WTC11 (cell line): ENCODE measurements around the gene PTGIS. TPM values are rescaled to one million over a fixed set of nuclear protein-coding genes. Genes with fewer than 3 reads are reported as not detected.
A peak's percentile ranks its signal among the peaks of the same experiment; 100 is the strongest.

ENCODE experiments used
- ATAC-seq: fragments of 200-7000 bp; cut with Tn5 transposase; 2 replicates; pipeline ENCODE4 v1.10.0; 2021; ENCODE audit warnings: mild to moderate bottlenecking, moderate library complexity
- CTCF ChIA-PET: fragments of 300-600 bp; sonication (Branson Sonifier 250); formaldehyde crosslinking; loops from one replicate; lab custom pipeline; 2021; ENCODE audit warnings: antibody characterized with exemption; lab: Charles Lee
- POLR2A ChIA-PET: fragments of 350-600 bp; sonication (Branson Sonifier 250); formaldehyde crosslinking; loops from one replicate; lab custom pipeline; 2021; ENCODE audit warnings: antibody characterized with exemption; lab: Charles Lee
- DNase-seq: peaks from one replicate; pipeline ENCODE4 v3.0.0; 2021; ENCODE audit warnings: low spot score
- H3K27ac Mint-ChIP-seq: 2 replicates; pipeline ENCODE4 v1.8.0; 2021; ENCODE audit warnings: mixed read lengths
- H3K27me3 Mint-ChIP-seq: 2 replicates; pipeline ENCODE4 v1.8.0; 2021; ENCODE audit warnings: low read depth, mild to moderate bottlenecking, moderate library complexity, mixed read lengths
- H3K36me3 Mint-ChIP-seq: 2 replicates; pipeline ENCODE4 v1.8.0; 2021; ENCODE audit warnings: mixed read lengths
- H3K4me1 Mint-ChIP-seq: 2 replicates; pipeline ENCODE4 v1.8.0; 2022; ENCODE audit warnings: mixed read lengths
- H3K4me3 Mint-ChIP-seq: 2 replicates; pipeline ENCODE4 v1.8.0; 2021; ENCODE audit warnings: mild to moderate bottlenecking, moderate library complexity, mixed read lengths
- H3K9me3 Mint-ChIP-seq: 2 replicates; pipeline ENCODE4 v1.8.0; 2021; ENCODE audit warnings: mixed read lengths
- AFF4 ChIP-seq: sonication (generic); formaldehyde crosslinking; IDR thresholded peaks from 2 replicates; pipeline ENCODE4 v1.8.1; 2023; ENCODE audit warnings: mild to moderate bottlenecking, missing genetic modification reagents, borderline replicate concordance
- ATF3 ChIP-seq: sonication (generic); formaldehyde crosslinking; conservative IDR thresholded peaks from 2 replicates; pipeline ENCODE4 v1.8.1; 2022; ENCODE audit warnings: mild to moderate bottlenecking, missing genetic modification reagents
- CREM ChIP-seq: sonication (generic); formaldehyde crosslinking; IDR thresholded peaks from 2 replicates; pipeline ENCODE4 v1.8.1; 2022; ENCODE audit warnings: mild to moderate bottlenecking, missing genetic modification reagents, moderate library complexity
- IRF2 ChIP-seq: sonication (generic); formaldehyde crosslinking; IDR thresholded peaks from 2 replicates; pipeline ENCODE4 v1.8.0; 2022; ENCODE audit warnings: low read depth, missing genetic modification reagents, borderline replicate concordance
- NR1H2 ChIP-seq: sonication (generic); formaldehyde crosslinking; IDR thresholded peaks from 2 replicates; pipeline ENCODE4 v1.9.0; 2021; ENCODE audit warnings: mild to moderate bottlenecking, moderate library complexity, missing genetic modification reagents
- OVOL2 ChIP-seq: fragments of 250-450 bp; sonication (Bioruptor Pico); IDR thresholded peaks from 2 replicates; pipeline ENCODE4 v1.9.0; 2021; ENCODE audit warnings: mild to moderate bottlenecking, borderline replicate concordance
- TEAD1 ChIP-seq: sonication (generic); formaldehyde crosslinking; IDR thresholded peaks from 2 replicates; pipeline ENCODE4 v1.8.0; 2022; ENCODE audit warnings: mild to moderate bottlenecking, missing genetic modification reagents
- ZNF219 ChIP-seq: sonication (generic); formaldehyde crosslinking; IDR thresholded peaks from 2 replicates; pipeline ENCODE4 v1.8.0; 2023; ENCODE audit warnings: missing genetic modification reagents, mild to moderate bottlenecking, borderline replicate concordance
- ZNF281 ChIP-seq: sonication (generic); formaldehyde crosslinking; IDR thresholded peaks from 2 replicates; pipeline ENCODE4 v1.8.0; 2023; ENCODE audit warnings: mild to moderate bottlenecking, missing genetic modification reagents
- ZSCAN18 ChIP-seq: fragments of 250-450 bp; sonication (Bioruptor Pico); IDR thresholded peaks from 2 replicates; pipeline ENCODE4 v2.1.2; 2022; ENCODE audit warnings: mild to moderate bottlenecking, moderate library complexity
- total RNA-seq: library from RNA; stranded (reverse); gene quantifications from 3 replicates; pipeline ENCODE4 v1.2.3, GENCODE V29; 2021
- TF ChIP-seq, protein P1 (sequence below): sonication (generic); formaldehyde crosslinking; IDR thresholded peaks from 2 replicates; pipeline ENCODE4 v1.8.1; 2022; ENCODE audit warnings: mild to moderate bottlenecking, moderate library complexity, missing genetic modification reagents
- TF ChIP-seq, protein P2 (sequence below): sonication (generic); formaldehyde crosslinking; IDR thresholded peaks from 2 replicates; pipeline ENCODE4 v1.8.1; 2023; ENCODE audit warnings: mild to moderate bottlenecking, missing genetic modification reagents
- TF ChIP-seq, protein P3 (sequence below): sonication (generic); formaldehyde crosslinking; IDR thresholded peaks from 2 replicates; pipeline ENCODE4 v1.8.0; 2022; ENCODE audit warnings: missing genetic modification reagents

PTGIS gene
- total RNA-seq, 1 experiment from 2014 or later = 24.3 TPM

- H3K27me3 Mint-ChIP-seq = no peaks in the 10 kb centered on the region
- ATAC-seq (peak; percentile 50), DNase-seq (peak; percentile 66)
- no peak overlapping the region for H3K4me3 Mint-ChIP-seq
- ChIA-PET POLR2A (interaction anchor here (0.7 to 1.2 kb wide), 2 partner anchors 22 to 99 kb away, joined by 3 to 9 read pairs; no protein-coding TSS in a partner anchor), CTCF (interaction anchor here (0.7 to 6.5 kb wide), 13 partner anchors 21 to 291 kb away, joined by 3 to 76 read pairs (median 5); partner anchors contain the start of gene KCNB1)
- H3K9me3 Mint-ChIP-seq = peaks cover 9% of the 10 kb centered on the region; the same call in 1 of the 2 replicates
- peaks cover 7% of the 10 kb centered on the region; the same call in 1 of the 2 replicates for H3K36me3 Mint-ChIP-seq
- no peak overlapping the region for H3K27ac Mint-ChIP-seq
- no peak for TF ChIP-seq ZSCAN18 (CRISPR knock-in tag)
- TF ChIP-seq ZNF281 (CRISPR knock-in tag) = no peak
- no peak for TF ChIP-seq NR1H2
- TF ChIP-seq ATF3 (CRISPR knock-in tag) = no peak
- TF ChIP-seq AFF4 = no peak
- TF ChIP-seq, protein P1, sequence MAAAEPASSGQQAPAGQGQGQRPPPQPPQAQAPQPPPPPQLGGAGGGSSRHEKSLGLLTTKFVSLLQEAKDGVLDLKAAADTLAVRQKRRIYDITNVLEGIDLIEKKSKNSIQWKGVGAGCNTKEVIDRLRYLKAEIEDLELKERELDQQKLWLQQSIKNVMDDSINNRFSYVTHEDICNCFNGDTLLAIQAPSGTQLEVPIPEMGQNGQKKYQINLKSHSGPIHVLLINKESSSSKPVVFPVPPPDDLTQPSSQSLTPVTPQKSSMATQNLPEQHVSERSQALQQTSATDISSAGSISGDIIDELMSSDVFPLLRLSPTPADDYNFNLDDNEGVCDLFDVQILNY (CRISPR knock-in tag) = no peak
- TF ChIP-seq, protein P2, sequence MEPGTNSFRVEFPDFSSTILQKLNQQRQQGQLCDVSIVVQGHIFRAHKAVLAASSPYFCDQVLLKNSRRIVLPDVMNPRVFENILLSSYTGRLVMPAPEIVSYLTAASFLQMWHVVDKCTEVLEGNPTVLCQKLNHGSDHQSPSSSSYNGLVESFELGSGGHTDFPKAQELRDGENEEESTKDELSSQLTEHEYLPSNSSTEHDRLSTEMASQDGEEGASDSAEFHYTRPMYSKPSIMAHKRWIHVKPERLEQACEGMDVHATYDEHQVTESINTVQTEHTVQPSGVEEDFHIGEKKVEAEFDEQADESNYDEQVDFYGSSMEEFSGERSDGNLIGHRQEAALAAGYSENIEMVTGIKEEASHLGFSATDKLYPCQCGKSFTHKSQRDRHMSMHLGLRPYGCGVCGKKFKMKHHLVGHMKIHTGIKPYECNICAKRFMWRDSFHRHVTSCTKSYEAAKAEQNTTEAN (CRISPR knock-in tag) = no peak
- no peak for TF ChIP-seq ZNF219 (CRISPR knock-in tag)
- TF ChIP-seq OVOL2 (CRISPR knock-in tag) = no peak
- TF ChIP-seq, protein P3, sequence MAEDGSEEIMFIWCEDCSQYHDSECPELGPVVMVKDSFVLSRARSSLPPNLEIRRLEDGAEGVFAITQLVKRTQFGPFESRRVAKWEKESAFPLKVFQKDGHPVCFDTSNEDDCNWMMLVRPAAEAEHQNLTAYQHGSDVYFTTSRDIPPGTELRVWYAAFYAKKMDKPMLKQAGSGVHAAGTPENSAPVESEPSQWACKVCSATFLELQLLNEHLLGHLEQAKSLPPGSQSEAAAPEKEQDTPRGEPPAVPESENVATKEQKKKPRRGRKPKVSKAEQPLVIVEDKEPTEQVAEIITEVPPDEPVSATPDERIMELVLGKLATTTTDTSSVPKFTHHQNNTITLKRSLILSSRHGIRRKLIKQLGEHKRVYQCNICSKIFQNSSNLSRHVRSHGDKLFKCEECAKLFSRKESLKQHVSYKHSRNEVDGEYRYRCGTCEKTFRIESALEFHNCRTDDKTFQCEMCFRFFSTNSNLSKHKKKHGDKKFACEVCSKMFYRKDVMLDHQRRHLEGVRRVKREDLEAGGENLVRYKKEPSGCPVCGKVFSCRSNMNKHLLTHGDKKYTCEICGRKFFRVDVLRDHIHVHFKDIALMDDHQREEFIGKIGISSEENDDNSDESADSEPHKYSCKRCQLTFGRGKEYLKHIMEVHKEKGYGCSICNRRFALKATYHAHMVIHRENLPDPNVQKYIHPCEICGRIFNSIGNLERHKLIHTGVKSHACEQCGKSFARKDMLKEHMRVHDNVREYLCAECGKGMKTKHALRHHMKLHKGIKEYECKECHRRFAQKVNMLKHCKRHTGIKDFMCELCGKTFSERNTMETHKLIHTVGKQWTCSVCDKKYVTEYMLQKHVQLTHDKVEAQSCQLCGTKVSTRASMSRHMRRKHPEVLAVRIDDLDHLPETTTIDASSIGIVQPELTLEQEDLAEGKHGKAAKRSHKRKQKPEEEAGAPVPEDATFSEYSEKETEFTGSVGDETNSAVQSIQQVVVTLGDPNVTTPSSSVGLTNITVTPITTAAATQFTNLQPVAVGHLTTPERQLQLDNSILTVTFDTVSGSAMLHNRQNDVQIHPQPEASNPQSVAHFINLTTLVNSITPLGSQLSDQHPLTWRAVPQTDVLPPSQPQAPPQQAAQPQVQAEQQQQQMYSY (CRISPR knock-in tag) = no peak
- no peak for TF ChIP-seq IRF2 (CRISPR knock-in tag)
- TF ChIP-seq TEAD1 = no peak
- TF ChIP-seq CREM (CRISPR knock-in tag) = no peak
- H3K4me1 Mint-ChIP-seq = 0 out of 2 replicates have a peak, but pooled peaks cover 5% of the 10 kb centered on the region
Observed at GRCh38 chr20:49505518-49505917, 62.4 kb downstream of the PTGIS start.
